Stimulated activated CD8-positive, alpha-beta memory T cell treated with anti-CD3 and anti-CD28 coated beads, Interleukin-15, amount 100 ng/mL, for 1 hour (primary cell): ENCODE measurements around the gene SMPD3.
A peak's percentile ranks its signal among the peaks of the same experiment; 100 is the strongest.
"Not testable (repeated sequence)": the region's sequence is repeated elsewhere in the genome, so short reads cannot be mapped to it uniquely, and the experiment has no call there.

ENCODE experiments used
- DNase-seq: peaks from one replicate; pipeline ENCODE4 v3.0.0-alpha.2; 2020; ENCODE audit warnings: low read depth

The SMPD3 gene

DNA sequence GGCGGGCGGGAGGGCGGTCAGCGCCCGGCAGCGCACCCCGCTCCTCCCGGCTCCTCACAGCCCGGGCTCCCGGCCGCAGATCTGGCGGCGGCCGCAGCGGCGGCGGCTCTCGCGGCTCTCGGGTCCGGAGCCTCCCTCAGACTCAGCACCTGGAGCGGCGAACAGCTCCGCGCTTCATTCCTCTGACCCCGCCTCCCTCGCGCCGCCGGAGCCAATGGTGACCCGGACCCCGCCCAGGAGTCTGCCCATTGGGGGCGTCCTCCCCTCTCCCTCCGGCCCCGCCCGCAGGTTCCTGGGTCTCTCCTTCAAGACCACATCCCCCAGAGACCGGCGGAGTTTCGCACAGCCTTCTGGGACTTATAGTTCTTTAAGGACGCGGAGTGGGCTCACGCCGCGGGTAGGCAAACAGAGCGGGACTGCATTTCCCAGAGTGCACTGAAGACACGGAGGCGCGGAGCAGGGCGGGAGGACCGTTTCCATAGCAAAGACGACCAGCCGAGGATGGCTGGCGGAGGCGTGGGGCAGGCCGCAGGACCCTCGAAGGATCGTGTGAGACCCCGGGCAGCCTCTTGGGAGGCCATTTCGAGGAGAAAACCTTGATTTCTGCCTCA, at the start of gene SMPD3:
Gene SMPD3, minus strand, starts transcription at position 149 of the 611 bp plus-strand sequence. CDS start 76,327 bp downstream, outside the sequence.
- DNase-seq, result peak; percentile 96

DNA sequence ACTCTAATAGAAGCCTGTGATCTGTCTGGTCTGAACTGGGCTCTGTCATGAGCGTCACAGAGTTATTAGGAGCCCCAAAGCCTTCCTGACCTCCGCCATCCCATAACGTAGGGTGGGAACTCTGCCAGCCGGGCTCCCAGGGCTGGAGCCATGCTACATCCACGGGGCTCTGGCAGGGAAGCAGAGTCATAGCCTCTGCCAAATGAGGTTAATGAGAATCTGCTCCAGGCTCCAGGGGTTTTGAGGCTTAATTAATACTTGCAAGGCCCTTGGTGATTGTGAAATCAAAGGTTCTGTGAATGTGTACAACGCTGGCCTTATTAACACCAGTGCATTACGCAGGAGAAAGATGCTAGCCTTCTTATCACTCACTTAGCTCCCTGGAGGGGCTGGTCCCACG, 48.4 kb upstream of the SMPD3 start:
- no peak for DNase-seq

DNA sequence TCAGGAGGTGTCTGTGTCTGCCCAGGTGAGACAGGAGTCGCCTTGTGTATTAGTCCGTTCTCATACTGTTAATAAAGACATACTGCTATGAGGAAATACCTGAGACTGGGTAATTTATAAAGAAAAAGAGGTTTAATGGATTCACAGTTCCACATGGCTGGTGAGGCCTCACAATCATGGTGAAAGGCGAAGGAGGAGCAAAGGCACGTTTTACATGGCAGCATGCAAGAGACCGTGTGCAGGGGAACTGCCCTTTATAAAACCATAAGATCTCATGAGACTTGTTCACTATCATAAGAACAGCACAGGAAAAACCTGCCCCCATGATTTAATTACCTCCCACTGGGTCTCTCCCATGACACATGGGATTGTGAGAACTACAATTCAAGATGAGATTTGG, 46.0 kb upstream of the SMPD3 start:
- not testable (repeated sequence) for DNase-seq

DNA sequence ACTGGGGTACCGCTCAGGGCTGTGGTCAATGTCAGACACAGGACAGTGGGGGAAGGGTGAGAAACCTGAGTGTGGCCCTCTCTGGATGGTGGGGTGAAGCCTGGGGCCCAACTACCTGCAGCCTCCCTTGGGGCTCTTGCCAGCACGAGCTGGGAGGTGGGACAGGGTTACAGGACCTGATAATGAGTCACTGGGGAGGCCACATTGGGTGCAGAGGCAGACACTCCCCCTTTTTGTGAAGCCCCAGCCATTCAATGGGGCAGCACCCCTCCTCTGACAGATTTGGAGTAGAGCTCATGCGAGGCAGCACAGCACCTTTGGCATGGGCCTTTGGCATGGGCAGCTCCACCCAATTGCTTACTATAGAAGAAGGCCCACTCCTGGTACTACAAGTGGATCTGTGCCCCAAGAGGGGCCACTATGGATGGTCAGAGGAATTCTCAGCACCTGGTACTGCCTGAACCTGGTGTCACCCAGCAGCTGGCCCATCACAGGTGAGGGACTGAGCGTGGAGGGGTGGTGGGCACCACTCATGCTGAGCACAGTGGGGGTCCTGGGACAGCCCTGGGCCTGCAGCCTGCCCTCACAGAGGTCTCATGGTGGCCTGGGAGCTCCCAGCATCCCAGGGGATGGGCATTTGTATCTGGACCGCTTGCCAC, 45.2 kb upstream of the SMPD3 start:
- DNase-seq, result no peak

DNA sequence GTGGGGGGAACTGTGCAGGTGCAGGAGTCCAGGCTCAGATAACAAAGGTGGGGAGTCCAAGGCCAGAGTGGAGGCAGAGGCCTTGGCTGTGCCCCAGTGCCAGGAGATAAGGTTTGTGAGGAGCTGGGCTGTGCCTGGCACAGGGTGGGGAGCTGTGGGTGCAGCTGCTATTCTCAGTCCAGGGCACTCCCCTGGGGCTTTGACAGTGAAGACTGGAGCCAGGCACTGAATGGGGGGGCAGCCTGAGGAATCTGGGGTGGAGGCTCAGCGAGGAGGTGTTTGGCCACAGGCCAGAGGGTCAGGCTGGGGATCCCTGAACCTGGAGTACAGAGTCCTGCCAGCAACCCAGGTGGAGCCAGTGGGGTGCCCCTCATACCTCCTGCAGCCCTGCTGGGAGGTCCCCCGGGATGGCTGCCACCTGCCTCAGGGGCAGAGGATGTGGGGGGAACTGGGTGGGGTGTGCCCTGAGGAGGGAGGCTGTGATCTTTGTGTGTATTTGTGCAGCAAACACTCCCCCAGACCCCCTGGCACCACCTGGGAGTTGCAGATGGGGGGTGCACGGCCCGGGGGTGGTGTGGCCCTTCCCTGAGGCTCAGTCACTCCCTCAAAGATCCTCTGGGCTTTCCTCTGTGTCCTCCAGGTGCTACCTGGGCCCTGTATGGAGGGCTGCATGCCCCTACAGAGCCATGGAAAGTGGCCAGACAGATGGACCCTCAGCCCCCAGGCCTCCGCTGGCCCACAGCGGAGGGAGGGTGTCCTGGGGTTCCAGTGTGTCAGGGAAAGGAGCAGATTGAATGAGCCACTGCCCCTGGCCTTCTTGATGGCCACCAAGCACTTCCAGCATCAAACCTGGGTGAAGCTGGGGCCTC, 44.5 kb upstream of the SMPD3 start:
- no peak for DNase-seq

DNA sequence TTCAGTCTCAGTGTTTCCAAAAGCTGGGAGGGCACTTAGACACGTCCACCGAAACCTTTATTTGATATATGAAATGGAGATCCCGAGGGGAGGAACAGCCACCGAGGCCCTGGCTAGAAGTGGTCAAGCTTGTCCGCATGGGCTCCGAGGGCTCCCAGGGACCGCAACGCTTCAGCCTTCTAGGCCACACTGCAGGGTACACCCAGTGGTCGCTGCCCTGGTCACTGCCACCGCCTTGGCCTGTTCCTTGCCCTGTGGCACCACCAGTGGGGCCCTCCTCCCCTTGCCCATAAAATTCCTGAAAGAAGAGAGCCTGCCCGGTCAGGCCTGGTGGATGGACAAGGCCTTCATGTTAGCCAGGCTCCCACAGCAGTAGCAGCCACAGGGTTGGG, 43.8 kb upstream of the SMPD3 start:
- no peak for DNase-seq

DNA sequence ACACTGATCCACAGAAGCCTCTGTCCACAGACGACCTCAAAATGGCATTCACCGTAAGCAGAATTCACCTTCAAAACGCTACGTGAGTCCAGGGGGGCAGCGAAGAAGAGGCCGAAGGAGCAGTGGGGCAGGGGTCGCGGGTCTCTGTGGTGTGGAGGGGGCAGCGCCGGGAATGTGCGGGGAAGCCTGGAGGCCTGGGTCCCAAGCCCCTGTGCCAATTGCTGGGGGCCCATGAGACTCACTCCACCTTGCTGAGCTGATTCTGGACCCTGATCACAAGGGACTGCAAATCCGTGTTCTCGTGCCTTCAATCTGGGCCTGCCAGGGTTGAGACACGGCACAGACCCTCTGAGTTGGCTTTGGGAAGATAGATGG, 43.3 kb upstream of the SMPD3 start:
- DNase-seq, result no peak

DNA sequence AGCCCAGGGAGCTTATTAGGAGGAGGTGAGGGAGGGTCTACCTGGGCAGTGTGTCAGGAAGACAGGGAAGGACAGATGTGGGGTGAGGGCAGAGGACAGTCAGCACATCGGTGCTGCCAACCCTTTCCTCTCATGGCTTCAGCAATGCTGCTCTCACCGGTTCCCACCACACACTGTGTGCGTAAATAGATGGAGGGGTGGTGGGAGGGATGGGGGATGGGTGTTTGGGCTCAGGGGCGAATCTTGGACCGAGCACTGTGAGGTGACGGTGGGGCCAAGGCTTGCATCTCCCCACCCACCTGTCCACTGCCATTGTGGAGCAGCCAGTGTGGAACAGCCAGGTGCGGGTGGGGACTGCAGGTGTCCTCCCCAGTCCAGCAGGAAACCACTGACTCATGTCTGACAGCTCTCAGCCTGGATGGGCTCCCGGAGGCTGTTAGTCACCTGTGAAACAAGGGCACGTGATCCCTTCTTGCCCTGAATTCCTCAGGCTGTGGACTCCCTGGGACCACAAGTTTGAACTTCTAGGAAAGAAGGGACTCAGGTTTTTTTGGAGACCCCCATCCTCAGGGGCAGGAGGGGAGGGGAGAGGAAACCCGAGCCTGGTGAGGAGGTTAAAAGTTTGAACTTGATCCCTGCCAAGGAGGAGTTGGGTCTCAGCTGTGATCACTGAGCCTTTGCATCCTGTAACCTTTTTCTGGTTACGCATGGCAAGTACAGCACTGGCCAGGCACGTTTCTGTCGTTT, 42.7 kb upstream of the SMPD3 start:
- no peak for DNase-seq

DNA sequence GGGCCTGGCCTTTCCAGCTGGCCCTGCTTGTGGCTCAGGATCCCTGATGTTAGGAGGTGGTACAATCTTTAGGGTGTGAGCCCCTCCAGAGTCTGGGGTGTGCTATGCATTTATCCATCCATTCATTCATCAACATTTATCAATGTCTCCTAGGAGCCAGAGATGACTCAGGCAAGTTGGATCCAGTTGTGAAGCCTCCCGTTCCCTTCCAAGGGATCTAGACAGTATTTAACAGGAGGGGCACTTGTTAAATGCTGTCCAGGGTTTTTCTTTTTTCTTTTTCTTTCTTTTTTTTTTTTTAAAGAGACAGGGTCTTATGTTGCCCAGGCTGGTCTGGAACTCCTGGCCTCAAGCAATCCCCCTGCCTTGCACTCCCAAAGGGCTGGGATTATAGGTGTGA, 42.0 kb upstream of the SMPD3 start:
- DNase-seq, result no peak

DNA sequence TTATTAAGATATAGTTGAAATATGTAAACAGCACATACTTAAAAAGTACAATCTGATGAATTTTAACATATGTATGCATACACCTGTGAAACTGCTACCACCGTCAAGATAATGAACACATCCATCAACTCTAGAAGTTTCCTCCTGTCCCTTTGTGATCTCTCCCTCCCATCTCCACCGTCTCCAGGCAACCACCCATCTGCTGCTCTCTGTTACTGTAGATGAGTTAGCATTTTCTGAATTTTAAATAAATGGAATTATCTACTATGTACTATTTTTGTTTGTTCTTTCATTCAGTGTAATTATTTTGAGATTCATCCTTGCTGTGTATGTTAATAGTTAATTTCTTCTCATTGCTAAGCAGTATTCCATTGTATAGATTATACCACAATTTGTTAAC, 40.2 kb upstream of the SMPD3 start:
- DNase-seq, result no peak

DNA sequence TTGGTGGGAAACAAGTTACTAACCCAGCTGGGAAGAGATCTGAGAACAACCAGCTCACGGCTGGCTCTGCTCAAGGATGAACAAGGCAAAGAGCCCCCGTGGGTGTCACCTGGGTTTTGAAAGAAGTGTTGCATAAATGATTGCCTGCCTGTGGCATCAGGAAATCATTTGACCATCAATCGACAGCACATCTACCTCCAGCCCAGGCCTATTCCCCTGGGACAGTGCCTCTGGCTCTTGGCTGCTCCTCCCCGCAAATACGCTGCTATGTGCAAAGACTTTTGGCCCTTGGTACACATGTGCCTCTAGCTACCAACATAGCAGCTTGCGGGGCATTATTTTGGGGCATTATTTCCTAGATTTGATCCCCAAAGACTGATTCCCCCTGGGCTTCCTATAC, 39.4 kb upstream of the SMPD3 start:
- DNase-seq, result no peak

DNA sequence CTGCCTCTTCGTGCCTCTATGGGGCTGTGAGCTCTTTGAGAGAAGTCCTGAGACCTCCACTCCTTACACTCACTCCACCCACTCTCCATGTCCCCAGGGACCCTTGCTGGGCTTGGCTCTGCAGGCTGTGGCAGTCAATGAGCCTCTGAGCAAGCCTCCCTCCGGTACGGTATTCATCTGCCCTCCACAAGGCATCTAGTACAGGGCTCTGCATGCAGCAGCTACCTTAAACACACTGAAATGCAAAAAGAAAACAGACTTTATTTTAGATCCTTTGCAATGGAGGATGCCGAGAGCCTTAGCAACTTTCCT, 38.9 kb upstream of the SMPD3 start:
- DNase-seq, result no peak

DNA sequence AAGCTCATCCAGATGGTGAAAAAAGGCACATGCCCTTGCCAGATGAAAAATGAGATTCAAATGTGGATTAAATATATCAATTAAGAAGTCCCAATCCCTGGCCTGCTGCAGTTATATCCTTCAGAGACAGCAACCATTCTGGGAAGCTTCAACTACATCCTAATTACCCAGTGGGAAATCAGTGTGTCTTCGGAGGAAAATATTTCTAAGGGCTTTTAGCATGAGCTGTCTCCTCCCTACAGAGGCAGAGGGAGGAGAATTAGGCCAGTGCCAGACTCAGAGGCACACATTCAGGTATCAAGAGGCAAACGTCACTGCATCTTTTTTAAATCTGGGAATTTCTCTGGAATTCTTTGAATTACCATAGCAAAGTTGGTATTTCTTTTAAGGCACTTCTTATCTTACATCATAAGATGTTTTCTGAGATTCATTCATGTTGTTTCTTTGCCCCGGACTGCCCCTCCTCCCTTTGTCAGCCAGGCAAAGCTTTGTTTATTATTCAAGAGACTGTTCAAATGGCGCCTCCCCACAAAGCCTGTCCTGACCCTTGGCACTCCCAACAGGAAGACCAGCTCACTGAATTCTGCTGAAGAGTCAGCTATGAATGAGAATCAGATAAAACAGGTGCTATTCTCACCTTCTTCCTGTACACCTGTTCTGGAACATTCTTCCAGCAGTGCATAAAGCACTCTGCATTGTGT, 38.3 kb upstream of the SMPD3 start:
- DNase-seq, result no peak

DNA sequence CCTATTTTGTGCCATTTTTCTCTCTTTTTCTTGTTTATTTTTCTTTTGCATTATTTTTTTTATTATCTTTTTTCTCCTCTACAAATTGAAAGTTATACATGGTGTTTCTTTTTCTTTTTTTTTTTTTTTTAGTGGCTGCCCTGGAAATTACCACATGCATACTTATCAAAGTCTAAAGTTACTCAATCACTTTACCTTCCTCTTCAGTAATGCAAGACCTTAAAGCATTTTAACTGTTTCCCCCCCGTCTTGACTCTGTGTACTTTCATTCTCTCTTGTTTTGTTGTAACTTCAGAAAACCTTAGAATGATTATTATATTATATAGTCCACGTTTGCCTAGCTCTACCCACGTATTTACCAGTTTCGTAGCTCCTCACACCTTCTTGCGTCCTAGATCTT, 33.3 kb upstream of the SMPD3 start:
- DNase-seq, result no peak

DNA sequence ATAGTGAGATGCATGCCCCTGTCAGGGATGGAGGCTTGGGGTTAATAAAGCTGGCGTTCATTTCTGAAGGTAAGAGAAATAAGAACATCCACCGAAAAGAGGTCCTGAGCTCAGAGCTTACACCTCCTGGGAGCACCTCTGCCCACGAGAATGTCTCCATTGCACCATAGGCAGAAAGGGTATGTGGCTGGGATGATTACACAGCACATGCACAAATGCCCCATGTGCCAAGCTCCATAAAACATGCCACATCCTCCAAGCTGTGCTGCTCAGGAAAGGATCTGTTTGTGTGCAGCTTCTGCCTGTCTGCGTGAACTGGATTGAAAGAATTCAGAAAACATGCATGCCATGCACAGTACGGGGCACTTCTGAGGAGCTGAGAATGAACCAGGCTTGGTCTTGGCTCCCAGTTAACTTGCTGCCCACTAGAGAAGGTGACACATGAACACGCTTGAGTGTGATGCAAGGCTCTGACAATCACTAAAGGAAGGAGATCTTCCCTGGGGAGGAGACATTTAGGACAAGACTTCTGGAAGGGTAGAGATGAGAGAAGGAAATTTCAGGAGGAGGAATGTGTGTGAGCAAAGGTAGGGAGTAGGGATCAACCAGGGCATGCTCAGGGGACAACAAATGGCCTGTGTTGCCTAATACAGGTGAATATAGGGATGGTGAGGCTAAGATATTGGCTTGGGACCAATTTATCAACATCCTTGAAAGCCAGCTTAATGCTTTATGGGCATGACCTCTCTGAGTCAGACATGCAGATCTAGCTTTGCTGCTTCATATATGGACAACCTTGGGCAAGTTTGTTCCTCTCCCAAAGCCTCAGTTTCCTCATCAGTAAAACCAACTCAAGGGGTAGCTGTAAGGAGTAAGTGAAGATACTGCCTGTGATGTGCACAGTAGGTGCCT, 32.0 kb upstream of the SMPD3 start:
- no peak for DNase-seq

DNA sequence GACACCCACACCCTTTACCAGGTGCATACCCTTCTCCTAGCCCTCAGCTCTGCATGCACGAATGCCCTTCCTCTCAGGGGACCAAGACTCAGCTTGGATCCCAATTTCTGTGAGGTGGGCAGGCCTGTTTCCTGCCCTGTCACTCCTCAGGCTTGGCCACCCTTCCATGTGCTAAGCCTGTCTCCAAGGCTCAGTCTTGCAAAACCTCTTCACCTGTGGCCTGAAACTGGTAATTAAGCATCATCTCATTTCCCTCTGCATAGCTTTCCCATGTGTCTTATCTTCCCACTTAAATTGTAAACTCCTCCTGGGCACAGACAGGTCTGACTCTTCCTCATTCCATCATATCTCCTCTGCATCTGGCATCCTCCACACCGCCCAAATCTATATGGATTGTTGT, 31.0 kb upstream of the SMPD3 start:
- DNase-seq, result no peak

DNA sequence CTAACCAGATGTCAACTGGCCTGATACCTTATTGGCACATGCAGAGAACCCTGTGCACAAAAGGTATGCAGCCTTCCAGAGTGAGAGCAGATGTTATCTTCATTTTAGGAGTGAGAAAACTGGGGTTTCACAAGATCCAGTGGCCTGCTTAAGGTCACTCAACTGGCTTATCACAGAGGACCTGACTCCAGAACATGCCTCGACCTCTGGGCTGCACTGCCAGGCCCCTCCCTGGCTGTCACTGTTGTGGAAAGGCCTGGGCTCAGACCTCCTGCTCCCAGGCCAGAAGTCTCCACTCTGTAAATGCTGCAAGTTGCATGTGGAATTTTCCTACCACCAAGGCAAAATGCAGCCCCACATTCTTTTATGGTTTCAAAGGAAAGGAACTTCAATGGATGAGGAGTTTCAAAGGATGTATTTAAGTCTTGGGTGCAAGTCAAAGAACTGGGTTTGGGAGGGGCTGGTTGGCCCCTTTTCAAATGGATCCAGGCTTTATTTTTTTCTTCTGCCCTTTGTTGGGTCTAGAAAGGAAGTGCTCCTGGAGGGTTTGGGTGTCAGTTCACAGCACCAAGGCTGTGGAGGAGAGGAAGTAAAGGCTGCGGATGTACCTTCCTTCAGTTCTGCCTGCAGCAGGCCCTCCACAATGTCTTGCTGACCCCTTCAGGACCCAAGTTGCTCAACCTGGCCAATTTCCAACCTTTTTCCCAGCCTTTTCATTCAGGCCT, 30.4 kb upstream of the SMPD3 start:
- DNase-seq, result no peak

DNA sequence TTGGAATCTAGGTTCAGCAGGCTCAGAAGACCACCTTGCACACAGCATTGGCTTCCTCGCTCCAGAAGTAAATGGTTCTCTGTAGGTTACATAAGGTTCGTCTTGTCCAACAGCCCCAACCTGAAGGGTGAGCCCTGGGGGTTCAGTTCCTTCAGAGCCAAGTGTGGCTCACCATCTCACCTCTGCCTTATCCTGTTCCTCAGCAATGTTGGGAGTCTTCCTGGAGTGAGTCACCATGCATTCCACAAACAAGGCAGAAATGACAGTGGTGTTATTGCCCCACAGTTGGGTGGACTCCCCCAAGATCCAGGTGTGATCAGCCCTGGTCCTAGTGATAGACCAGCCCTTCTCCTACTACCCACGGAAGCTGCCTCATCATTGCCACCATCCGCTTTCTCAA, 26.8 kb upstream of the SMPD3 start:
- DNase-seq, result no peak

DNA sequence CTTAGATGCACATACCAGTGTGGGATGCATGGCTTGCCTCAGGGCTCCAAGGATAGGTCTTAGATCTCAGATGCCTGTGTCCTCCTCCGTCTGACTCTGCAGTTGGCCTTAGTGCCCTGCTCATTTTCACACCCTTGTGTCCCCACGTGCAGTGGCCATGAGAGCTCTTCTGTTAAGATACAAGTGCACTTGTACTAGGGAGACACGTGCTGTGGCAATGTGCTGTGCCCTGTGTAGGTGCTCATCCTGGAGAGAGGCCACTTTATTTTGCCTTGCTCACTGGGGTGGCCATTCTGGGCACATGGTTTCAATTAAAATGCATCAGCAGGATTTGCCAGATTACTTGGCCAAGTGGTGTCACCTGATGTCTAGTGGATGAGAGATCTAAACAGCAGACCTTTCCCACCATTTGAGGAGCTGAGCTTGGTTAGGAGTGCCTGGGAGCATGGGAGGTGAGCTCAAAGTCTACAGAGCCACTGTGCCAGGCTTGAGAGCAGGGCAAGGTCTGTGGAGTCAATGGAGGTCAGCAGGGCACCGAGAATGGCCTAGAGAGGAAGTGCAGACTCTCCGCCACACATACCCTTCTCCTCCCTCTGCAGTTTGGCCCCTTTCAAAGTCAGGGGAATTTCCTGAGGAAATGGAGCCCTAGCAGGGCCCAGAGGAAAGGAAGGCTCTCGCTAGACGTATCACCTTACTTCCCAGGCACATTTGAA, 25.2 kb upstream of the SMPD3 start:
- no peak for DNase-seq

DNA sequence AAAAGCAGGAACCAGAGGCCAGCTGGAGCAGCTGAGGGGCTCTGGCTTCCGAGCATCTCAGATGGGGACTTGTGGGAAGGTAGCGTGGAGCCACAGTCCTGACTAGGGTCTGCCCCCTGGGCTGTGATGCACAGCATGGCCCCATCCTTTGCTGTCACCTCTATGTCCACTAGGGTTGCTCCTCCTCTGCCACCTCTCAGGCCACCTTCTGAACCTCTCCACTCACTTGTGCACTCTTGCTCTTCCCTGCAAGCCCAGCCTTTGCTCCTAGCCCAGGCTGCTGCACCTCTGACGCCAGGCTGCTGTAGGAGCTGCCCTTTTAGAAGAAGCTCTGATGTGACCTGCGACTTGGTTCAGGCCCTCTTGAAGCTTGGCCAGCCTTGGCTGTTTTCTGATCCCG, 24.3 kb upstream of the SMPD3 start:
- no peak for DNase-seq
